OCI-LY7 (cell line): Measurements from ENCODE around the gene CYP4A22. TPM values are rescaled to one million over a fixed set of nuclear protein-coding genes. Genes with fewer than 3 reads are reported as not detected.
"Not testable (repeated sequence)": the region's sequence is repeated elsewhere in the genome, so short reads cannot be mapped to it uniquely, and the experiment has no call there.

ENCODE experiments used
- BruUV-seq: library from RNA; stranded (reverse); fragments of 400-500 nt; replicated peaks from 2 replicates; lab custom pipeline; 2021; lab: Mats Ljungman, UMichigan
- CTCF ChIA-PET: fragments of 300-600 bp; sonication (Branson Sonifier 250); formaldehyde crosslinking; loops from one replicate; lab custom pipeline; 2022; ENCODE audit warnings: antibody characterized with exemption; ENCODE audit not compliant: unreplicated experiment; lab: Charles Lee
- POLR2A ChIA-PET: fragments of 300-600 bp; sonication (Branson Sonifier 250); formaldehyde crosslinking; loops from one replicate; lab custom pipeline; 2022; ENCODE audit warnings: antibody characterized with exemption; lab: Charles Lee
- DNase-seq: peaks from one replicate; pipeline ENCODE4 v3.0.0-alpha.2; 2015; ENCODE audit warnings: low spot score
- H2AFZ ChIP-seq: fragments of 200-600 bp; sonication (generic), shearing (Covaris generic); 2 replicates; pipeline ENCODE4 v1.6.1; 2014; ENCODE audit warnings: mild to moderate bottlenecking, antibody characterized with exemption, low read length, moderate library complexity
- H3K27ac ChIP-seq: fragments of 200-600 bp; sonication (generic); 2 replicates; pipeline ENCODE4 v1.5.1; 2014; ENCODE audit warnings: mixed run types, low read depth, mild to moderate bottlenecking, moderate library complexity, low read length, inconsistent platforms; ENCODE audit not compliant: poor library complexity, severe bottlenecking
- H3K36me3 ChIP-seq: fragments of 200-600 bp; sonication (generic); 2 replicates; pipeline ENCODE4 v1.6.1; 2014; ENCODE audit warnings: mild to moderate bottlenecking, antibody characterized with exemption, low read length, moderate library complexity, mixed read lengths; ENCODE audit not compliant: insufficient read depth
- H3K4me1 ChIP-seq: fragments of 200-600 bp; sonication (generic); 2 replicates; pipeline ENCODE4 v1.5.1; 2014; ENCODE audit warnings: mild to moderate bottlenecking, low read length; ENCODE audit not compliant: insufficient read depth, poor library complexity, severe bottlenecking
- H3K4me2 ChIP-seq: fragments of 200-600 bp; sonication (generic); 2 replicates; pipeline ENCODE4 v1.6.1; 2014; ENCODE audit warnings: mild to moderate bottlenecking, low read length
- H3K4me3 ChIP-seq: fragments of 200-600 bp; sonication (generic); 2 replicates; pipeline ENCODE4 v1.5.1; 2014; ENCODE audit warnings: mild to moderate bottlenecking, low read depth, low read length; ENCODE audit not compliant: poor library complexity, severe bottlenecking
- H3K79me2 ChIP-seq: fragments of 200-600 bp; sonication (generic); 2 replicates; pipeline ENCODE4 v1.6.1; 2016; ENCODE audit warnings: low read depth, mild to moderate bottlenecking, low read length, moderate library complexity, mixed read lengths; ENCODE audit not compliant: insufficient read depth
- H3K9me2 ChIP-seq: fragments of 200-600 bp; sonication (generic); 2 replicates; pipeline ENCODE4 v1.6.1; 2016; ENCODE audit warnings: mild to moderate bottlenecking, low read length, mixed read lengths; ENCODE audit not compliant: insufficient read depth
- H3K9me3 ChIP-seq: fragments of 200-600 bp; sonication (generic); 2 replicates; pipeline ENCODE4 v1.6.1; 2014; ENCODE audit warnings: mild to moderate bottlenecking, mixed run types, low read length, mixed read lengths
- H4K20me1 ChIP-seq: fragments of 200-600 bp; sonication (generic); 2 replicates; pipeline ENCODE4 v1.6.1; 2014; ENCODE audit warnings: mild to moderate bottlenecking, antibody characterized with exemption, low read length, moderate library complexity, mixed read lengths; ENCODE audit not compliant: insufficient read depth
- EZH2phosphoT487 ChIP-seq: fragments of 200-600 bp; sonication (generic); IDR thresholded peaks from 2 replicates; pipeline ENCODE4 v1.6.1; 2018; ENCODE audit warnings: low read depth, borderline replicate concordance, mild to moderate bottlenecking, mixed run types, antibody characterized with exemption, low read length, moderate library complexity, mixed read lengths
- intact Hi-C: fragments of 100-400 bp; cut with micrococcal nuclease; formaldehyde crosslinking; loops from one replicate; pipeline ENCODE4 v1.10.0; 2022; ENCODE audit not compliant: unreplicated experiment
- total RNA-seq, 2 experiments: library from RNA; depleted of rRNA in 1 of 2; stranded (reverse); fragments of >200 nt in 1 of 2; shearing (Covaris generic) in 1 of 2; gene quantifications; 2 replicates each; pipeline ENCODE4 v1.2.3, GENCODE V29; 2014 to 2022
- TF ChIP-seq, protein P1 (sequence below): fragments of 200-600 bp; sonication (generic); conservative IDR thresholded peaks from 2 replicates; pipeline ENCODE4 v1.5.1; 2014; ENCODE audit warnings: mild to moderate bottlenecking, antibody characterized with exemption, low read length, moderate library complexity, mixed read lengths

CYP4A22 gene
- total RNA-seq, 2 experiments from 2014 or later, result not detected

DNA sequence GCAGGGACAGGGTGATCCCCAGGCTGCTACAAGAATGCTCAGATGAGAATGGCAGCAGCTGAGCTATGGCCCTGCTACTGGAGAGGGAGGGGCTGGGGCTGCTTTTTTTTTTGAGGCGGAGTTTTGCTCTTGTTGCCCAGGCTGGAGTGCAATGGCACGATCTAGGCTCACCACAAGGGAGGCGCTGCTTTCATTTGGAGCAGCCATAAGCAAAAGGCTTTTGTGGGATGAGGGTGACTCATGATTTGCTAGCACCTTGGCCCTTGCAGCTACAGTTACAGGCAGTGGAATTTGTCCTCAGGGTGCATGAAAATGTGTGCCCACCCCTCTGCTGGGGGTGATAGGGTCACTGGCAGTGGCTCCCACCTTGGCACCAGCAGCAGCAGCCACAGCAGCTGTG is 32.4 kb upstream of the CYP4A22 start:
- intact Hi-C loops, result no loop called here
- DNase-seq, result no peak
- ChIA-PET CTCF (no interaction called here), POLR2A (no interaction called here)
- TF ChIP-seq, protein P1, sequence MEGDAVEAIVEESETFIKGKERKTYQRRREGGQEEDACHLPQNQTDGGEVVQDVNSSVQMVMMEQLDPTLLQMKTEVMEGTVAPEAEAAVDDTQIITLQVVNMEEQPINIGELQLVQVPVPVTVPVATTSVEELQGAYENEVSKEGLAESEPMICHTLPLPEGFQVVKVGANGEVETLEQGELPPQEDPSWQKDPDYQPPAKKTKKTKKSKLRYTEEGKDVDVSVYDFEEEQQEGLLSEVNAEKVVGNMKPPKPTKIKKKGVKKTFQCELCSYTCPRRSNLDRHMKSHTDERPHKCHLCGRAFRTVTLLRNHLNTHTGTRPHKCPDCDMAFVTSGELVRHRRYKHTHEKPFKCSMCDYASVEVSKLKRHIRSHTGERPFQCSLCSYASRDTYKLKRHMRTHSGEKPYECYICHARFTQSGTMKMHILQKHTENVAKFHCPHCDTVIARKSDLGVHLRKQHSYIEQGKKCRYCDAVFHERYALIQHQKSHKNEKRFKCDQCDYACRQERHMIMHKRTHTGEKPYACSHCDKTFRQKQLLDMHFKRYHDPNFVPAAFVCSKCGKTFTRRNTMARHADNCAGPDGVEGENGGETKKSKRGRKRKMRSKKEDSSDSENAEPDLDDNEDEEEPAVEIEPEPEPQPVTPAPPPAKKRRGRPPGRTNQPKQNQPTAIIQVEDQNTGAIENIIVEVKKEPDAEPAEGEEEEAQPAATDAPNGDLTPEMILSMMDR, result no peak
- no peak for TF ChIP-seq EZH2phosphoT487
- H2AFZ ChIP-seq, result no peak overlapping the region
- H3K9me2 ChIP-seq, result no peaks in the 10 kb centered on the region
- H3K9me3 ChIP-seq, result no peaks in the 10 kb centered on the region
- H3K27ac ChIP-seq, result no peak overlapping the region
- no peak overlapping the region for H3K4me2 ChIP-seq
- no peak overlapping the region for H3K4me3 ChIP-seq
- no peaks in the 10 kb centered on the region for H3K4me1 ChIP-seq
- no peaks in the 10 kb centered on the region for H3K79me2 ChIP-seq
- H3K36me3 ChIP-seq, result no peaks in the 10 kb centered on the region
- H4K20me1 ChIP-seq, result no peaks in the 10 kb centered on the region
- no TSS peak for BruUV-seq

DNA sequence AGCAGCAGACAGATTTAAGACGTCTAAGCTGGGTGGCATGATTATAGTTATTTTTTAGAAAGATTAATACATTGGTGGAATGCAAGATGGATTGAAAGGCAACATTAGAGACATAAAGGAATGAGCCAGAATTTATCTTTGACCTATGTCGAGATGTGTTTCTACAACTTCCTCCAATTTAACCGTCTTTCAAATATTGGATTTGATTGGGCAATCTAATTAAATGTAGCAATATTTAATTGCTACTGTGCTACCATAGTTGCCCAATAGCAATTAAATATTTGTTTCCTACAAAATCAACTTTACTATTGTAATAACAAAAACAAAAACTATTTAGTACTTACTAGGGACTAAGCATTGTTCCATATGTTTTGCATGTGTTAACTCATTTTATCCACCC is 30.4 kb upstream of the CYP4A22 start:
- no peaks in the 10 kb centered on the region for H3K79me2 ChIP-seq
- TF ChIP-seq, protein P1, result no peak
- TF ChIP-seq EZH2phosphoT487, result no peak
- no peaks in the 10 kb centered on the region for H3K9me2 ChIP-seq
- H3K4me1 ChIP-seq, result no peaks in the 10 kb centered on the region
- POLR2A ChIA-PET, result interaction anchor here (0.6 kb wide), 1 partner anchor 254 kb away, joined by 6 read pairs; no protein-coding TSS in a partner anchor
- no peaks in the 10 kb centered on the region for H4K20me1 ChIP-seq
- no peaks in the 10 kb centered on the region for H3K9me3 ChIP-seq
- no peak overlapping the region for H3K4me3 ChIP-seq
- no peak for DNase-seq
- CTCF ChIA-PET, result no interaction called here
- H3K27ac ChIP-seq, result no peak overlapping the region
- intact Hi-C loops, result no loop called here
- no peak overlapping the region for H2AFZ ChIP-seq
- BruUV-seq, result no TSS peak
- no peaks in the 10 kb centered on the region for H3K36me3 ChIP-seq
- no peak overlapping the region for H3K4me2 ChIP-seq

DNA sequence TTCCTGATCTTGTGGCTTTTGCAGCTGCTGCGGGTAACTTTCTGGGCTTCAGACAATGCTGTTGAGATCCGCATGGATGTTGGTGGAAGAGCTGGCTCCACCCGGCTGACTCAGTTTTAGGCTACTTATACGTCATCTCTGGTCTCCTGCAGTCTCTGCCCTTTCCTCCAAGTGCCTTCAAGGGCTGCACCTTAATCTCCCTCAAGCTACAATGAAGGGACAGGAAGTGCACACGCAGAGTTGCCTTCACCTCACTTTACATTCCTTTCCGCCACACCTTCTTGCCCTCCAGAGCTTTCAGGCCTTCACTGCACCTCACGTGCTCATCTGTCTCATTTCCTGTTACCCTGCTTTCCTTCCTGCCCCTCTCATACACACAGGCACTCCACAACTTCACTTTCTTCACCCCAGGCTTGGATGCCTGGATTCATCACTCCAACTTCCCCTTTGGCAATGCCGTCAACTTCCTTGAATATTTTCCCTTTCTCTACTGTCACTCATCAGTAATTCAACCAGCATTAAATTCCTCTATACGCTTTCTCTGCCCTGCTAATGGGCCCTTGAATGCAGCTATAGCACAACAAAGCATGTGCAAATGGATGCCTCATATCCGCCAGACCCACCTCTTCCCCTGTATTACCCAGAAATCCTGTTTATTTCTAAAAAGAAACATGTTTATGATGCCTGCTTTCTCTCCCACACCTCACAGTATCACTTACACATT is 29.2 kb upstream of the CYP4A22 start:
- H4K20me1 ChIP-seq, H2AFZ ChIP-seq, H3K9me2 ChIP-seq, H3K4me1 ChIP-seq, H3K27ac ChIP-seq, H3K4me2 ChIP-seq, H3K9me3 ChIP-seq, CTCF ChIA-PET, H3K79me2 ChIP-seq, H3K36me3 ChIP-seq, DNase-seq, POLR2A ChIA-PET, intact Hi-C loops, H3K4me3 ChIP-seq, BruUV-seq: not testable (repeated sequence)

DNA sequence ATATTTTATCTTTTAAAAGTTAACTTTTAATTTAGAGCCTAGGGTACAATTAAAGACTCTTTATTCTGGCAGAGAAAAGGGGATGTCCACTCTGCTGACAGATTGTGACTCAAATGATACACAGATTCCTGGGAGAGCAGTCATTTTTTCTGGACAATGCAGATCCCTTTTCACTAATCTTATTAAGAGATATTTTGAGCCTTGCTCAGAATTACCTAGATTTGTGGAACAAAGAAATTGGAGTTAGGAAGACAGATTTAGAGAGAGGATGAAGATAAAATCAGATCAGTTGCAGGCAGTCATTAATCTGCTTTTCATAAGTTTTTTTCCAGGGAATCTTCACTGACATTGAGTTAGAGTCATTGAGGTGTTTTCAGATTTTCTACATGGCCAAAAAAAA is 27.8 kb upstream of the CYP4A22 start:
- H3K79me2 ChIP-seq, DNase-seq, H2AFZ ChIP-seq, intact Hi-C loops, H3K9me3 ChIP-seq, H3K4me1 ChIP-seq, H3K27ac ChIP-seq, H4K20me1 ChIP-seq, BruUV-seq, POLR2A ChIA-PET, H3K4me2 ChIP-seq, CTCF ChIA-PET, H3K36me3 ChIP-seq, H3K9me2 ChIP-seq, H3K4me3 ChIP-seq: not testable (repeated sequence)
